SK-N-SH treated with all-trans-retinoic acid at 6 μM for 48 hours (cell line): ENCODE measurements around the gene SOWAHA.

Experiments
- ATAC-seq: fragments of 200-7000 bp; cut with Tn5 transposase; 3 replicates; pipeline ENCODE4 v1.9.1; 2020; ENCODE audit warnings: mild to moderate bottlenecking, moderate library complexity
- ARNTL ChIP-seq: fragments of 450-650 bp; formaldehyde crosslinking; IDR thresholded peaks from 2 replicates; pipeline ENCODE4 v1.5.0; 2020; ENCODE audit warnings: low read depth, mild to moderate bottlenecking, moderate library complexity, borderline replicate concordance
- BACH2 ChIP-seq: fragments of 250-450 bp; sonication (Bioruptor Pico); IDR thresholded peaks from 2 replicates; pipeline ENCODE4 v1.9.0; 2021; ENCODE audit warnings: mild to moderate bottlenecking, borderline replicate concordance
- ESRRG ChIP-seq: fragments of 250-450 bp; sonication (Bioruptor Pico); IDR thresholded peaks from 2 replicates; pipeline ENCODE4 v1.6.1; 2021; ENCODE audit warnings: mild to moderate bottlenecking
- GLIS3 ChIP-seq: fragments of 250-450 bp; sonication (Bioruptor Pico); IDR thresholded peaks from 2 replicates; pipeline ENCODE4 v1.5.0; 2020; ENCODE audit warnings: mild to moderate bottlenecking, moderate library complexity
- ISL1 ChIP-seq: fragments of 250-450 bp; sonication (Bioruptor Pico); IDR thresholded peaks from 2 replicates; pipeline ENCODE4 v2.1.2; 2022; ENCODE audit warnings: mild to moderate bottlenecking, moderate library complexity
- OSR1 ChIP-seq: fragments of 250-450 bp; sonication (Bioruptor Pico); IDR thresholded peaks from 2 replicates; pipeline ENCODE4 v1.8.0; 2022; ENCODE audit warnings: moderate library complexity, mild to moderate bottlenecking, inconsistent platforms
- PPARA ChIP-seq: fragments of 250-450 bp; sonication (Bioruptor Pico); IDR thresholded peaks from 2 replicates; pipeline ENCODE4 v1.5.0; 2020; ENCODE audit warnings: mild to moderate bottlenecking, borderline replicate concordance
- RARB ChIP-seq: fragments of 250-450 bp; sonication (Bioruptor Pico); IDR thresholded peaks from 2 replicates; pipeline ENCODE4 v1.8.0; 2021; ENCODE audit warnings: mild to moderate bottlenecking, moderate library complexity
- SNAI2 ChIP-seq: fragments of 250-450 bp; sonication (Bioruptor Pico); IDR thresholded peaks from 2 replicates; pipeline ENCODE4 v1.5.0; 2020; ENCODE audit warnings: mild to moderate bottlenecking, moderate library complexity
- TCF4 ChIP-seq: fragments of 250-450 bp; sonication (Bioruptor Pico); IDR thresholded peaks from 2 replicates; pipeline ENCODE4 v1.8.0; 2021; ENCODE audit warnings: mild to moderate bottlenecking, moderate library complexity, borderline replicate concordance
- TOX ChIP-seq: fragments of 250-450 bp; sonication (Bioruptor Pico); IDR thresholded peaks from 2 replicates; pipeline ENCODE4 v1.8.0; 2021; ENCODE audit warnings: mild to moderate bottlenecking, moderate library complexity, borderline replicate concordance
- ZC3H10 ChIP-seq: fragments of 250-450 bp; sonication (Bioruptor Pico); IDR thresholded peaks from 2 replicates; pipeline ENCODE4 v1.5.1; 2021; ENCODE audit warnings: mild to moderate bottlenecking, moderate library complexity
- ZFP3 ChIP-seq: fragments of 250-450 bp; sonication (Bioruptor Pico); IDR thresholded peaks from 2 replicates; pipeline ENCODE4 v1.5.0; 2020; ENCODE audit warnings: mild to moderate bottlenecking, moderate library complexity
- ZFP30 ChIP-seq: fragments of 450-650 bp; formaldehyde crosslinking; IDR thresholded peaks from 2 replicates; pipeline ENCODE4 v1.5.0; 2022; ENCODE audit warnings: mild to moderate bottlenecking, moderate library complexity
- ZNF565 ChIP-seq: fragments of 450-650 bp; formaldehyde crosslinking; conservative IDR thresholded peaks from 2 replicates; pipeline ENCODE4 v1.5.0; 2020; ENCODE audit warnings: low read depth, mild to moderate bottlenecking, moderate library complexity
- ZNF70 ChIP-seq: fragments of 450-650 bp; formaldehyde crosslinking; IDR thresholded peaks from 2 replicates; pipeline ENCODE4 v1.5.0; 2020; ENCODE audit warnings: mild to moderate bottlenecking, moderate library complexity
- ZNF8 ChIP-seq: fragments of 450-650 bp; formaldehyde crosslinking; IDR thresholded peaks from 2 replicates; pipeline ENCODE4 v1.5.0; 2020; ENCODE audit warnings: mild to moderate bottlenecking, moderate library complexity
- TF ChIP-seq, protein P1 (sequence below): fragments of 250-450 bp; sonication (Bioruptor Pico); IDR thresholded peaks from 2 replicates; pipeline ENCODE4 v1.5.1; 2021; ENCODE audit warnings: mild to moderate bottlenecking, moderate library complexity
- TF ChIP-seq, protein P2 (sequence below): fragments of 250-450 bp; sonication (Bioruptor Pico); IDR thresholded peaks from 2 replicates; pipeline ENCODE4 v1.5.1; 2020; ENCODE audit warnings: low read depth, mild to moderate bottlenecking, moderate library complexity
- TF ChIP-seq, protein P3 (sequence below): fragments of 250-450 bp; sonication (Bioruptor Pico); IDR thresholded peaks from 2 replicates; pipeline ENCODE4 v1.5.0; 2020; ENCODE audit warnings: mild to moderate bottlenecking, moderate library complexity
- TF ChIP-seq, protein P4 (sequence below): fragments of 250-450 bp; sonication (Bioruptor Pico); IDR thresholded peaks from 2 replicates; pipeline ENCODE4 v1.8.0; 2020; ENCODE audit warnings: mild to moderate bottlenecking, moderate library complexity, borderline replicate concordance
- TF ChIP-seq, protein P5 (sequence below): fragments of 250-450 bp; sonication (Bioruptor Pico); IDR thresholded peaks from 2 replicates; pipeline ENCODE4 v1.8.0; 2021; ENCODE audit warnings: low read depth, mild to moderate bottlenecking, moderate library complexity, borderline replicate concordance

Gene SOWAHA

DNA sequence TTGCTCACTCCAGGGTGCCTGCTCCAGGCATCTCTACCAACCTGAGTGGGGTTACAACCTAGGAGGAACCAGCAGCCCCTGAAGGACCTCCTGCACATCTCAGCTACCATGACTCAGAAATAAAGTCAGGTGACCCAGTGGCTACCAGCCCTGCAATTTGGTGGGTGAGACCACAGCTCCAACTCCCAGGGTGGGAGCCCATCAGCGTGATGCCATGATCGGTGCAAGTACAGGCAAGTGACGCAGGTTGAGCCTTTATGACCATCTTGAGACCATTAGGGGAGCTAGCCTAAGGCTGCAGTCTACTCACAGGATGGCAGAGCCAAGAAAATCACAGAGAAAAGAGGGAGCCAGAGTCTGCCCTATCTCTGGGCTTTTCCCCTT, 44.6 kb upstream of the SOWAHA start:
- no peak for ATAC-seq
- TF ChIP-seq ISL1 (CRISPR knock-in tag): no peak
- no peak for TF ChIP-seq OSR1 (CRISPR knock-in tag)
- TF ChIP-seq ZC3H10 (CRISPR knock-in tag): no peak
- TF ChIP-seq, protein P1, sequence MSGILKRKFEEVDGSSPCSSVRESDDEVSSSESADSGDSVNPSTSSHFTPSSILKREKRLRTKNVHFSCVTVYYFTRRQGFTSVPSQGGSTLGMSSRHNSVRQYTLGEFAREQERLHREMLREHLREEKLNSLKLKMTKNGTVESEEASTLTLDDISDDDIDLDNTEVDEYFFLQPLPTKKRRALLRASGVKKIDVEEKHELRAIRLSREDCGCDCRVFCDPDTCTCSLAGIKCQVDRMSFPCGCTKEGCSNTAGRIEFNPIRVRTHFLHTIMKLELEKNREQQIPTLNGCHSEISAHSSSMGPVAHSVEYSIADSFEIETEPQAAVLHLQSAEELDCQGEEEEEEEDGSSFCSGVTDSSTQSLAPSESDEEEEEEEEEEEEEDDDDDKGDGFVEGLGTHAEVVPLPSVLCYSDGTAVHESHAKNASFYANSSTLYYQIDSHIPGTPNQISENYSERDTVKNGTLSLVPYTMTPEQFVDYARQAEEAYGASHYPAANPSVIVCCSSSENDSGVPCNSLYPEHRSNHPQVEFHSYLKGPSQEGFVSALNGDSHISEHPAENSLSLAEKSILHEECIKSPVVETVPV (CRISPR knock-in tag): no peak
- TF ChIP-seq TCF4 (CRISPR knock-in tag): no peak
- TF ChIP-seq ZNF8 (CRISPR knock-in tag): no peak
- TF ChIP-seq TOX (CRISPR knock-in tag): no peak
- no peak for TF ChIP-seq RARB (CRISPR knock-in tag)
- TF ChIP-seq, protein P2, sequence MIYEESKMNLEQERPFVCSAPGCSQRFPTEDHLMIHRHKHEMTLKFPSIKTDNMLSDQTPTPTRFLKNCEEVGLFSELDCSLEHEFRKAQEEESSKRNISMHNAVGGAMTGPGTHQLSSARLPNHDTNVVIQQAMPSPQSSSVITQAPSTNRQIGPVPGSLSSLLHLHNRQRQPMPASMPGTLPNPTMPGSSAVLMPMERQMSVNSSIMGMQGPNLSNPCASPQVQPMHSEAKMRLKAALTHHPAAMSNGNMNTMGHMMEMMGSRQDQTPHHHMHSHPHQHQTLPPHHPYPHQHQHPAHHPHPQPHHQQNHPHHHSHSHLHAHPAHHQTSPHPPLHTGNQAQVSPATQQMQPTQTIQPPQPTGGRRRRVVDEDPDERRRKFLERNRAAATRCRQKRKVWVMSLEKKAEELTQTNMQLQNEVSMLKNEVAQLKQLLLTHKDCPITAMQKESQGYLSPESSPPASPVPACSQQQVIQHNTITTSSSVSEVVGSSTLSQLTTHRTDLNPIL (CRISPR knock-in tag): no peak
- no peak for TF ChIP-seq ESRRG (CRISPR knock-in tag)
- no peak for TF ChIP-seq ZNF565 (CRISPR knock-in tag)
- TF ChIP-seq, protein P3, sequence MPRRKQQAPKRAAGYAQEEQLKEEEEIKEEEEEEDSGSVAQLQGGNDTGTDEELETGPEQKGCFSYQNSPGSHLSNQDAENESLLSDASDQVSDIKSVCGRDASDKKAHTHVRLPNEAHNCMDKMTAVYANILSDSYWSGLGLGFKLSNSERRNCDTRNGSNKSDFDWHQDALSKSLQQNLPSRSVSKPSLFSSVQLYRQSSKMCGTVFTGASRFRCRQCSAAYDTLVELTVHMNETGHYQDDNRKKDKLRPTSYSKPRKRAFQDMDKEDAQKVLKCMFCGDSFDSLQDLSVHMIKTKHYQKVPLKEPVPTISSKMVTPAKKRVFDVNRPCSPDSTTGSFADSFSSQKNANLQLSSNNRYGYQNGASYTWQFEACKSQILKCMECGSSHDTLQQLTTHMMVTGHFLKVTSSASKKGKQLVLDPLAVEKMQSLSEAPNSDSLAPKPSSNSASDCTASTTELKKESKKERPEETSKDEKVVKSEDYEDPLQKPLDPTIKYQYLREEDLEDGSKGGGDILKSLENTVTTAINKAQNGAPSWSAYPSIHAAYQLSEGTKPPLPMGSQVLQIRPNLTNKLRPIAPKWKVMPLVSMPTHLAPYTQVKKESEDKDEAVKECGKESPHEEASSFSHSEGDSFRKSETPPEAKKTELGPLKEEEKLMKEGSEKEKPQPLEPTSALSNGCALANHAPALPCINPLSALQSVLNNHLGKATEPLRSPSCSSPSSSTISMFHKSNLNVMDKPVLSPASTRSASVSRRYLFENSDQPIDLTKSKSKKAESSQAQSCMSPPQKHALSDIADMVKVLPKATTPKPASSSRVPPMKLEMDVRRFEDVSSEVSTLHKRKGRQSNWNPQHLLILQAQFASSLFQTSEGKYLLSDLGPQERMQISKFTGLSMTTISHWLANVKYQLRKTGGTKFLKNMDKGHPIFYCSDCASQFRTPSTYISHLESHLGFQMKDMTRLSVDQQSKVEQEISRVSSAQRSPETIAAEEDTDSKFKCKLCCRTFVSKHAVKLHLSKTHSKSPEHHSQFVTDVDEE (CRISPR knock-in tag): no peak

DNA sequence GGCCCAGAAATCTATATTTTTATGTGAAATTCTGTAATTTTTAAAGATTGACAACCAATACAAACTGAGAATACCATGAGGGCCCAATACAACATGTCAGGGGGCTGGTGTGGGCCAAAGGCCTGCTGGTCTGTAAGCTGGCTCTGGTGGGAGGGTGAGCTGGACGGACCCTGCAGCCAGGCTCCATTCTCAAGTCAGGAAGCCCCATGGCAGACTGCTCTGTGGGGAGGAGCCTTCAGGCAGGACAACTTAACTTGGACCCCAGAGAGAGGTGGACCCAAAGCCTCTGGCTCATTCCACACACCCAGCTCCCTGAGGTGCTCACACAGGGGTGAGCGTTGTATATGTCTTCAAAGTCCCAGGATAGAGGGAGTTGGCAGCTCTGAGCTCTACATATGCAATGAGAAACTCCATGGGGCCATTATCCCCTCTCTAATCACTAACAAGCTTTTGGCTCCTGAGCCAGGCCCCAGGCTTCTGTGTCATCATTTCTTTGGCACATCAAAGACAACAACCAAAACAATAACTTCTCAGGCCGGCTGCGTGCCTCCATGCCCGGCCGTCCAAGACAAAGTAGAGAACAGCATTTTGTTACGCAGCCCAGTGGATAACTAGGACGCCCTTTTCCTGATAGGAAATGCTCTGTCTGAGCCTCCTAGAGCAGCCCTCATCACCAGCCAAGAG, 42.5 kb upstream of the SOWAHA start:
- TF ChIP-seq ZFP3 (CRISPR knock-in tag): no peak
- no peak for TF ChIP-seq ESRRG (CRISPR knock-in tag)
- TF ChIP-seq BACH2 (CRISPR knock-in tag): no peak
- no peak for TF ChIP-seq ZNF70 (CRISPR knock-in tag)
- TF ChIP-seq, protein P4, sequence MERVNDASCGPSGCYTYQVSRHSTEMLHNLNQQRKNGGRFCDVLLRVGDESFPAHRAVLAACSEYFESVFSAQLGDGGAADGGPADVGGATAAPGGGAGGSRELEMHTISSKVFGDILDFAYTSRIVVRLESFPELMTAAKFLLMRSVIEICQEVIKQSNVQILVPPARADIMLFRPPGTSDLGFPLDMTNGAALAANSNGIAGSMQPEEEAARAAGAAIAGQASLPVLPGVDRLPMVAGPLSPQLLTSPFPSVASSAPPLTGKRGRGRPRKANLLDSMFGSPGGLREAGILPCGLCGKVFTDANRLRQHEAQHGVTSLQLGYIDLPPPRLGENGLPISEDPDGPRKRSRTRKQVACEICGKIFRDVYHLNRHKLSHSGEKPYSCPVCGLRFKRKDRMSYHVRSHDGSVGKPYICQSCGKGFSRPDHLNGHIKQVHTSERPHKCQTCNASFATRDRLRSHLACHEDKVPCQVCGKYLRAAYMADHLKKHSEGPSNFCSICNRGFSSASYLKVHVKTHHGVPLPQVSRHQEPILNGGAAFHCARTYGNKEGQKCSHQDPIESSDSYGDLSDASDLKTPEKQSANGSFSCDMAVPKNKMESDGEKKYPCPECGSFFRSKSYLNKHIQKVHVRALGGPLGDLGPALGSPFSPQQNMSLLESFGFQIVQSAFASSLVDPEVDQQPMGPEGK (CRISPR knock-in tag): no peak
- no peak for TF ChIP-seq GLIS3
- no peak for TF ChIP-seq TCF4 (CRISPR knock-in tag)
- no peak for TF ChIP-seq PPARA (CRISPR knock-in tag)
- no peak for TF ChIP-seq RARB (CRISPR knock-in tag)
- TF ChIP-seq ARNTL (CRISPR knock-in tag): no peak
- TF ChIP-seq ZFP30 (CRISPR knock-in tag): no peak
- TF ChIP-seq, protein P2 (CRISPR knock-in tag): no peak
- no peak for TF ChIP-seq ZNF565 (CRISPR knock-in tag)
- ATAC-seq: no peak

DNA sequence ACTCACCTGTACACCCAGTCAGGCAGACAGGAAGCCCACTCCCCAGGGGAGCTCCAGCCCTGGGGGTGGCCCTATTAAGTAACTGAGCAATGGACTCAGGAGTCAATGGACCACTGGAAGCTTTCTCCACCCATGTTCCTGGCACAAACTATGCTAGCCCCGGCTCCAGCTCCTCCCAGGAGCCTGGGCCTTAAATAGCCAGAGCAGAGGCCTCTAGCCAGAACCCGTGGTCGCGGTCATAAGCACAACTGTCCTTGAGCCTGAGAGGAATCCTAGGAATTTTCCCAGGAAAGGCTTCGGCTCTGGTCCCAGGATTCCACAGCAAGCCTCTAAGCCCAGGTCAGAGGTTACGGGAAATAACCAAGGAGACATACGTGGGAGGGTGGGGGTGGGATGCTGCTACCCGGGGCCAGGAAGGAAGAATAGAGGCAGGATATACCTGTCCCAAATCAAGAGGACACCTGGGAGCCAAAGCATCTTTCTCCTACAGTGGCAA, 41.6 kb upstream of the SOWAHA start:
- no peak for ATAC-seq
- no peak for TF ChIP-seq TCF4 (CRISPR knock-in tag)
- TF ChIP-seq OSR1 (CRISPR knock-in tag): no peak
- no peak for TF ChIP-seq ZFP3 (CRISPR knock-in tag)
- no peak for TF ChIP-seq ARNTL (CRISPR knock-in tag)
- TF ChIP-seq ZNF8 (CRISPR knock-in tag): no peak
- no peak for TF ChIP-seq ZNF565 (CRISPR knock-in tag)
- TF ChIP-seq PPARA (CRISPR knock-in tag): no peak
- TF ChIP-seq, protein P5, sequence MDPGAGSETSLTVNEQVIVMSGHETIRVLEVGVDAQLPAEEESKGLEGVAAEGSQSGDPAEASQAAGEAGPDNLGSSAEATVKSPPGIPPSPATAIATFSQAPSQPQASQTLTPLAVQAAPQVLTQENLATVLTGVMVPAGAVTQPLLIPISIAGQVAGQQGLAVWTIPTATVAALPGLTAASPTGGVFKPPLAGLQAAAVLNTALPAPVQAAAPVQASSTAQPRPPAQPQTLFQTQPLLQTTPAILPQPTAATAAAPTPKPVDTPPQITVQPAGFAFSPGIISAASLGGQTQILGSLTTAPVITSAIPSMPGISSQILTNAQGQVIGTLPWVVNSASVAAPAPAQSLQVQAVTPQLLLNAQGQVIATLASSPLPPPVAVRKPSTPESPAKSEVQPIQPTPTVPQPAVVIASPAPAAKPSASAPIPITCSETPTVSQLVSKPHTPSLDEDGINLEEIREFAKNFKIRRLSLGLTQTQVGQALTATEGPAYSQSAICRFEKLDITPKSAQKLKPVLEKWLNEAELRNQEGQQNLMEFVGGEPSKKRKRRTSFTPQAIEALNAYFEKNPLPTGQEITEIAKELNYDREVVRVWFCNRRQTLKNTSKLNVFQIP: no peak
- TF ChIP-seq TOX (CRISPR knock-in tag): no peak
- TF ChIP-seq, protein P4 (CRISPR knock-in tag): no peak
- no peak for TF ChIP-seq SNAI2 (CRISPR knock-in tag)
- TF ChIP-seq, protein P1 (CRISPR knock-in tag): no peak
